Measurements from ENCODE around the gene PNCK. TPM values are rescaled to one million over a fixed set of nuclear protein-coding genes. Genes with fewer than 3 reads are reported as not detected.

PNCK gene
- total RNA-seq, 1 experiment from 2014 or later: not detected

DNA sequence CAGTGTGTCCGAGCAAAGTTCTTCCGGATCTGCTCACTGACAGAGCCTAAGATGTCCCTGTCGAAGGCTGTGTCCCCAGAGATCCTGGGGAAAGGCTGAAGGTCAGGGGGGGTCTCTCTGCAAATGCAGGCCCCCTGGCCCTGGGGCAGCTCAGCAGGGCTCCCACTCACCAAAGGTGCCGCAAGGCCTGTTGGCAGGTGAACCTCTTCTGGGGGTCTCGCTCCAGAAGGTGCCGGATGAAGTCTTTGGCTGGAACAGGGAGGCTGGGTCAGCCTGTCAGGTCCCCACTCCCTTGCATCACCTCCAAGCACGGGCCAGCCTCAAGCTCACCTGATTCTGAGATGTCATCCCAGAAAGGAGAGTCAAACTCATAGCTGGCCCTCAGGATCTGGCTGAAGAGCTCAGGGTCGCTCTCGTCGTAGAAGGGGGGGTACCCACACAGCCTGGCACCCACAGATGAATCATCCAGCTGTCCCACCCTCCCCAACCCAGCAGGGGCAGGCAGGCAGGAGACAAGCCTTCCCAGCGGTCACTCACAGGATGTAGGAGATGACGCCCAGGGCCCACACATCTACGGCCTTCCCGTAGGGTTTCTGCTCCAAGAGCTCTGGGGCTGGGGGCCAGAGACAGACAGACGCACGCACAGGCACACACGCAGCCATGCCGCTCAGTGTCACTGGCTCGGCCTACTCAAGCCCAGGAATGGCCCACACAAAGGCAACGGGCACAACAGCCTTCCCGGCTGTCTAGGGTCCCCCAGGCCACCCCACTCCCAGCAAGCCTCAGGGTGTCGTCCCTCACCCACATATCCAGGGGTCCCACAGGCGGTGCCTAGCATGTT is 2.6 kb downstream of the PNCK start:
- Mint-ChIP-seq H3K9me3 (ENCODE audit: unreplicated experiment) (no peaks in the 10 kb centered on the region), H3K4me1 (ENCODE audit: low read depth, unreplicated experiment) (no peaks in the 10 kb centered on the region), H3K27ac (ENCODE audit: unreplicated experiment) (no peak overlapping the region), H3K36me3 (ENCODE audit: insufficient read depth, unreplicated experiment) (peaks cover 6% of the 10 kb centered on the region), H3K4me3 (ENCODE audit: unreplicated experiment) (no peak overlapping the region), H3K27me3 (ENCODE audit: insufficient read depth, unreplicated experiment) (peaks cover 4% of the 10 kb centered on the region)
- no peak for DNase-seq
- ChIA-PET POLR2A (no interaction called here), CTCF (interaction anchor here (0.6 kb wide), 1 partner anchor 93 kb away, joined by 3 read pairs; no protein-coding TSS in a partner anchor)
- no TSS peak for BruUV-seq (replicated peaks)
- no peaks in the 10 kb centered on the region for H3K27me3 ChIP-seq (replicated peaks; ENCODE audit: control insufficient read depth, insufficient read depth, low read length)
- intact Hi-C loops (cut with micrococcal nuclease; ENCODE audit: unreplicated experiment): no loop called here
- H3K9me3 ChIP-seq: no peaks in the 10 kb centered on the region
- no peaks in the 10 kb centered on the region for H3K36me3 ChIP-seq (ENCODE audit: control insufficient read depth, insufficient read depth, low read length)
- H3K4me3 ChIP-seq (ENCODE audit: low read depth, low read length): no peak overlapping the region
- TF ChIP-seq, protein P1, sequence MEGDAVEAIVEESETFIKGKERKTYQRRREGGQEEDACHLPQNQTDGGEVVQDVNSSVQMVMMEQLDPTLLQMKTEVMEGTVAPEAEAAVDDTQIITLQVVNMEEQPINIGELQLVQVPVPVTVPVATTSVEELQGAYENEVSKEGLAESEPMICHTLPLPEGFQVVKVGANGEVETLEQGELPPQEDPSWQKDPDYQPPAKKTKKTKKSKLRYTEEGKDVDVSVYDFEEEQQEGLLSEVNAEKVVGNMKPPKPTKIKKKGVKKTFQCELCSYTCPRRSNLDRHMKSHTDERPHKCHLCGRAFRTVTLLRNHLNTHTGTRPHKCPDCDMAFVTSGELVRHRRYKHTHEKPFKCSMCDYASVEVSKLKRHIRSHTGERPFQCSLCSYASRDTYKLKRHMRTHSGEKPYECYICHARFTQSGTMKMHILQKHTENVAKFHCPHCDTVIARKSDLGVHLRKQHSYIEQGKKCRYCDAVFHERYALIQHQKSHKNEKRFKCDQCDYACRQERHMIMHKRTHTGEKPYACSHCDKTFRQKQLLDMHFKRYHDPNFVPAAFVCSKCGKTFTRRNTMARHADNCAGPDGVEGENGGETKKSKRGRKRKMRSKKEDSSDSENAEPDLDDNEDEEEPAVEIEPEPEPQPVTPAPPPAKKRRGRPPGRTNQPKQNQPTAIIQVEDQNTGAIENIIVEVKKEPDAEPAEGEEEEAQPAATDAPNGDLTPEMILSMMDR (IDR thresholded peaks at IDR 0.05; ENCODE audit: insufficient read depth in 1 of 2, low read depth in 1 of 2, low read length in 1 of 2, severe bottlenecking in 1 of 2, unreplicated experiment in 1 of 2): no peak
- H3K4me1 ChIP-seq: no peaks in the 10 kb centered on the region

DNA sequence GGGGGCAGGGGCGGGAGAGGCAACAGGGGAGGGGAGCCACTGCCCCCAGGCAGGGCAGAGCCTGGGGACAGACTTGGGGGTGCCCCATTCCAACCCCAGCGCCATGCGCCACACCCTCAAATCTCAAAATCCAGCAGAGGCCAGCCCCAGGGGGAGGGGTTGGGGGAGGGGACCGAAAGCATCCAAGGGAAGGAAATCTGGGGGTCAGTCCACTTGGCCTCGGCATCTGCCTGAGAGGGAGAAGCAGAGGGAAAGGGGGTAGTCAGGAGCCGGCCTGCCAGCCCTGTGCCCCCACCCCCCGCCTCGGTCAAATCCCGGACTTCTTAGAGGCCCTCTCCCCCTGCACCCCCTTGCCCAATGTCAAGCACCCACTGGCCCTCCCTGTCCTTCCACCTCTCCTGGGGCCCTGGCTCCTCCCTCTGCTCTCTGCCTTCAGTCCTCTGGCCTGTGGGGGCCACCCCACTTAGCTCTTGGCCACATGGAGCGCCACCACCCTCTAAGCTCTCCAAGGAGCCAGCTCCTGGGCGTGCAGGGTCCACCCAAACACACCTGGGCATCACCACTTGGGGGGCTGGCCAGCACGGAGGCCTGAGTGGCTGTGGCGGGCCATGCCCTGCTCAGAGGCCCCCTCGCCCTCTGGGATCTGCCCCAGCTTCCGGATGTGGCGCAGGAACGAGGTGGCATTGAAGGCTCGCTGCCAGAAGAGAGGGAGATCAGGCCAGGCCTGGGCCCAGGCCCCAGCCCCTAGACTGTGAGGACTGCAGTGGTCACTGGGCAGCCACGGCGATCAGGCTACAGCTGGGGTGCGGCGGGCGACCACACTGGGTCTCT is 3.5 kb downstream of the PNCK start:
- Mint-ChIP-seq H3K27me3 (ENCODE audit: insufficient read depth, unreplicated experiment) (peaks cover 4% of the 10 kb centered on the region), H3K36me3 (ENCODE audit: insufficient read depth, unreplicated experiment) (peaks cover 6% of the 10 kb centered on the region), H3K4me3 (ENCODE audit: unreplicated experiment) (no peak overlapping the region), H3K4me1 (ENCODE audit: low read depth, unreplicated experiment) (no peaks in the 10 kb centered on the region), H3K27ac (ENCODE audit: unreplicated experiment) (no peak overlapping the region), H3K9me3 (ENCODE audit: unreplicated experiment) (no peaks in the 10 kb centered on the region)
- intact Hi-C loops (cut with micrococcal nuclease; ENCODE audit: unreplicated experiment): loop anchor here (2.0 kb wide), 1 partner anchor 711 kb away; no protein-coding TSS in a partner anchor
- Histone ChIP-seq H3K27me3 (replicated peaks; ENCODE audit: control insufficient read depth, insufficient read depth, low read length) (no peaks in the 10 kb centered on the region), H3K4me1 (no peaks in the 10 kb centered on the region), H3K9me3 (no peaks in the 10 kb centered on the region), H3K36me3 (ENCODE audit: control insufficient read depth, insufficient read depth, low read length) (no peaks in the 10 kb centered on the region), H3K4me3 (ENCODE audit: low read depth, low read length) (no peak overlapping the region)
- ChIA-PET POLR2A (no interaction called here), CTCF (interaction anchor here (1.9 kb wide), 1 partner anchor 116 kb away, joined by 5 read pairs; no protein-coding TSS in a partner anchor)
- no peak for DNase-seq
- BruUV-seq (replicated peaks): no TSS peak
- TF ChIP-seq, protein P1 (IDR thresholded peaks at IDR 0.05; ENCODE audit: insufficient read depth in 1 of 2, low read depth in 1 of 2, low read length in 1 of 2, severe bottlenecking in 1 of 2, unreplicated experiment in 1 of 2): no peak

DNA sequence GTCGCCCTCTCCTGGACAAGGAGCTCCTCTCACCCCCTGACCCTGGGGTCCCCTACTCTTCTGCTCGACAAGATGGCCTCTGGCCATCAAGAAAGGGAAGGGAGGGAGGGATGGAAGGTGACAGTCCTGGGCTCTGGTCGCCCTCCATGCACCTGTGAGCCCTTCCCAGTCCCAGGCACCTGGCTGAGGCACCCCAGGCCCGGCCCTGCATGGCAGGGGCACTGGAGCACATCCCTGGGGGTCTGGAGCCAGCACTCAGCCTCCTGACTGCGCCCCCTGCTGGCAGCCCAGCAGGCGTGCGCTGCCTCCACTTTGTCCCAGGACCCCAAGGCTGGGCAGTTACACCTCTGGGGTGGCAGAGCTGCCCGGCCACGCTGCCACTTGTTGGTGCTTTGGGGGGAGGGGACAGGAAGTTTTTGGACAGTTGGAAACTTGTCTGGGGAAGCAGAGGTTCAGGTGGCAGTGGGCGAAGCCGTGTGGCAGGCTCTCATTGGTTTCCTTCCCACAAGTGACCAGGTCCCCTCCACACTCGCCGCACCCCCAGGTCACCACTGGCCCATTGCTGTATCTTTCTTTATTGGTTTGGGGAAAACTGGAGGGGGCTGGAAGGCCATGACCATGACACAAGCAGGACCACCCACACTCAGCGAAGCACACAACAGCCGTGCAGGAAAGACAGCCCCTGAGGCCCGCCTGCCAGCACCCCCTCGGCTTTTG is 4.3 kb downstream of the PNCK start:
- H3K4me3 Mint-ChIP-seq (ENCODE audit: unreplicated experiment): no peak overlapping the region
- no peak for DNase-seq
- BruUV-seq (replicated peaks): no TSS peak
- no peaks in the 10 kb centered on the region for H3K9me3 ChIP-seq
- H3K27me3 ChIP-seq (replicated peaks; ENCODE audit: control insufficient read depth, insufficient read depth, low read length): no peaks in the 10 kb centered on the region
- H3K27me3 Mint-ChIP-seq (ENCODE audit: insufficient read depth, unreplicated experiment): peaks cover 4% of the 10 kb centered on the region
- no peaks in the 10 kb centered on the region for H3K4me1 Mint-ChIP-seq (ENCODE audit: low read depth, unreplicated experiment)
- TF ChIP-seq, protein P1 (IDR thresholded peaks at IDR 0.05; ENCODE audit: insufficient read depth in 1 of 2, low read depth in 1 of 2, low read length in 1 of 2, severe bottlenecking in 1 of 2, unreplicated experiment in 1 of 2): peak; percentile 61 to 69
- H3K27ac Mint-ChIP-seq (ENCODE audit: unreplicated experiment): no peak overlapping the region
- H3K4me1 ChIP-seq: no peaks in the 10 kb centered on the region
- H3K36me3 Mint-ChIP-seq (ENCODE audit: insufficient read depth, unreplicated experiment): peaks cover 6% of the 10 kb centered on the region
- intact Hi-C loops (cut with micrococcal nuclease; ENCODE audit: unreplicated experiment): loop anchor here (2.0 kb wide), 1 partner anchor 711 kb away; no protein-coding TSS in a partner anchor
- H3K4me3 ChIP-seq (ENCODE audit: low read depth, low read length): no peak overlapping the region
- POLR2A ChIA-PET: no interaction called here
- CTCF ChIA-PET: interaction anchor here (0.6 to 2.1 kb wide), 5 partner anchors 25 to 115 kb away, joined by 3 to 7 read pairs (median 5); partner anchors contain the start of gene CCNQ
- no peaks in the 10 kb centered on the region for H3K36me3 ChIP-seq (ENCODE audit: control insufficient read depth, insufficient read depth, low read length)
- no peaks in the 10 kb centered on the region for H3K9me3 Mint-ChIP-seq (ENCODE audit: unreplicated experiment)
